Endothelial cell of umbilical vein (primary cell): ENCODE data around the gene IQSEC2. TPM values are rescaled to one million over a fixed set of nuclear protein-coding genes. Genes with fewer than 3 reads are reported as not detected.

Experiments
- BruUV-seq: library from RNA; stranded (reverse); fragments of 400-500 nt; replicated peaks from 2 replicates; lab custom pipeline; 2021; lab: Mats Ljungman, UMichigan
- CTCF ChIA-PET: fragments of 300-600, 350-600 bp; sonication (Branson Sonifier 250); formaldehyde crosslinking; loops from one replicate; lab custom pipeline; 2021; ENCODE audit warnings: antibody characterized with exemption, inconsistent platforms; lab: Charles Lee
- POLR2A ChIA-PET: fragments of 300-600, 350-600 bp; sonication (Branson Sonifier 250); formaldehyde crosslinking; loops from one replicate; lab custom pipeline; 2021; ENCODE audit warnings: antibody characterized with exemption, inconsistent platforms; lab: Charles Lee
- DNase-seq: peaks from one replicate; pipeline ENCODE4 v3.0.0-alpha.2; 2011; ENCODE audit warnings: low read depth, low spot score
- FAIRE-seq: peaks from 2 replicates; lab custom pipeline; 2011; peaks lifted over from hg19 to GRCh38; lab: Jason Lieb, UNC
- H2AFZ ChIP-seq: 2 replicates; pipeline ENCODE4 v1.6.0; 2012; ENCODE audit warnings: low read depth, low read length, control low read depth, inconsistent platforms
- H3K27ac ChIP-seq: 2 replicates; pipeline ENCODE4 v1.5.1; 2011; ENCODE audit warnings: low read depth, mild to moderate bottlenecking, control low read depth, low read length, moderate library complexity; ENCODE audit not compliant: insufficient read depth
- H3K27me3 ChIP-seq, 2 experiments: 2 replicates each; pipeline versions ENCODE4 v1.6.0 to v1.6.1; 2011; ENCODE audit warnings: low read length in 2 of 2, mixed read lengths in 1 of 2; ENCODE audit not compliant: control insufficient read depth in 2 of 2, insufficient read depth in 2 of 2
- H3K36me3 ChIP-seq, 2 experiments: 2 replicates in 1 of 2; 3 replicates in 1 of 2; pipeline ENCODE4 v1.5.1; 2011; ENCODE audit warnings: low read length in 2 of 2, mild to moderate bottlenecking in 1 of 2, moderate library complexity in 1 of 2; ENCODE audit not compliant: control insufficient read depth in 2 of 2, insufficient read depth in 2 of 2; ENCODE audit errors: extremely low read depth in 1 of 2
- H3K4me1 ChIP-seq: 3 replicates; pipeline ENCODE4 v1.5.1; 2011; ENCODE audit warnings: mild to moderate bottlenecking, low read length; ENCODE audit not compliant: control insufficient read depth, insufficient read depth; ENCODE audit errors: extremely low read depth
- H3K4me2 ChIP-seq: 2 replicates; pipeline ENCODE4 v1.6.1; 2011; ENCODE audit warnings: low read length, control low read depth, mixed read lengths; ENCODE audit not compliant: insufficient read depth
- H3K4me3 ChIP-seq, 3 experiments: fragments of 200-600 bp in 1 of 3; sonication (generic), shearing (Covaris generic) in 1 of 3; replicated peaks in 1 of 3; 2 replicates each; pipeline ENCODE4 v1.5.1; 2011 to 2016; ENCODE audit warnings: control low read depth in 3 of 3, low read length in 3 of 3, mild to moderate bottlenecking in 2 of 3, inconsistent platforms in 1 of 3, low read depth in 1 of 3, moderate library complexity in 1 of 3; ENCODE audit not compliant: insufficient read depth in 1 of 3
- H3K79me2 ChIP-seq: 2 replicates; pipeline ENCODE4 v1.6.0; 2012; ENCODE audit warnings: low read length, inconsistent platforms; ENCODE audit not compliant: control insufficient read depth, insufficient read depth
- H3K9ac ChIP-seq: replicated peaks from 2 replicates; pipeline ENCODE3; 2011; ENCODE audit warnings: low read length, control low read depth; ENCODE audit not compliant: insufficient read depth; ENCODE audit errors: extremely low read depth
- H3K9me1 ChIP-seq: replicated peaks from 3 replicates; pipeline ENCODE4 v1.6.0; 2011; ENCODE audit warnings: mild to moderate bottlenecking, low read length; ENCODE audit not compliant: control insufficient read depth, insufficient read depth; ENCODE audit errors: extremely low read depth
- H3K9me3 ChIP-seq: replicated peaks from 2 replicates; pipeline ENCODE4 v1.5.1; 2012; ENCODE audit warnings: low read length, inconsistent platforms; ENCODE audit not compliant: control insufficient read depth, insufficient read depth
- H4K20me1 ChIP-seq: replicated peaks from 2 replicates; pipeline ENCODE3; 2011; ENCODE audit warnings: mild to moderate bottlenecking, low read length; ENCODE audit not compliant: control insufficient read depth, insufficient read depth; ENCODE audit errors: extremely low read depth
- CTCF ChIP-seq, 2 donors: IDR thresholded peaks; 1 replicate in 1 of 2; 2 replicates in 1 of 2; pipeline ENCODE4 v1.5.1; 2011; ENCODE audit warnings: low read length in 2 of 2, mild to moderate bottlenecking in 2 of 2, moderate library complexity in 2 of 2, control low read depth in 1 of 2, inconsistent platforms in 1 of 2, low read depth in 1 of 2; ENCODE audit not compliant: insufficient read depth in 1 of 2; ENCODE audit errors: extremely low read depth in 1 of 2
- EZH2 ChIP-seq: IDR thresholded peaks from 2 replicates; pipeline ENCODE4 v1.6.1; 2012; ENCODE audit warnings: borderline replicate concordance, low read depth, mild to moderate bottlenecking, moderate library complexity, low read length, inconsistent platforms; ENCODE audit not compliant: severe bottlenecking
- FOS ChIP-seq: IDR thresholded peaks from 2 replicates; pipeline ENCODE4 v1.6.1; 2011; ENCODE audit warnings: mild to moderate bottlenecking, low read length, moderate library complexity, borderline replicate concordance; ENCODE audit not compliant: insufficient read depth
- GATA2 ChIP-seq: IDR thresholded peaks from 2 replicates; pipeline ENCODE4 v1.7.0; 2011; ENCODE audit warnings: low read depth, mild to moderate bottlenecking, moderate library complexity, mixed read lengths, low read length; ENCODE audit not compliant: insufficient read length, insufficient read depth
- JUN ChIP-seq: IDR thresholded peaks from 2 replicates; pipeline ENCODE4 v1.6.1; 2011; ENCODE audit warnings: borderline replicate concordance, low read depth; ENCODE audit not compliant: insufficient read length, insufficient read depth
- MYC ChIP-seq: IDR thresholded peaks from one replicate; pipeline ENCODE4 v1.6.1; 2011; ENCODE audit warnings: mild to moderate bottlenecking, low read depth, low read length
- POLR2A ChIP-seq: IDR thresholded peaks from 2 replicates; pipeline ENCODE4 v1.6.1; 2012; ENCODE audit warnings: low read depth, mild to moderate bottlenecking, control low read depth, low read length
- POLR2AphosphoS5 ChIP-seq: IDR thresholded peaks from 2 replicates; pipeline ENCODE4 v1.6.1; 2012; ENCODE audit warnings: low read depth, mild to moderate bottlenecking, control low read depth, low read length, moderate library complexity; ENCODE audit not compliant: insufficient read depth
- dilution Hi-C: fragments of 300-500 bp; cut with MboI; formaldehyde crosslinking; loops from one replicate; pipeline ENCODE4 v1.15.0; 2019; ENCODE audit warnings: low sequenced_read_pairs; ENCODE audit not compliant: extremely low pct_ligation_motif_present
- intact Hi-C: fragments of 100-400 bp; cut with micrococcal nuclease; formaldehyde crosslinking; loops from one replicate; pipeline ENCODE4 v1.10.0; 2022
- polyA plus RNA-seq, 4 experiments: library from polyadenylated mRNA; depleted of rRNA in 3 of 4; stranded (reverse) in 3 of 4; unstranded in 1 of 4; fragments of >200 nt; gene quantifications; 2 replicates each; pipeline versions ENCODE4 v1.2.1 to v1.2.3, GENCODE V29; 2011 to 2012; ENCODE audit warnings: missing spikeins in 1 of 4
- total RNA-seq: library from RNA; stranded (reverse); gene quantifications from 2 replicates; pipeline ENCODE4 v1.2.3, GENCODE V29; 2021
- TF ChIP-seq, protein P1 (sequence below): IDR thresholded peaks from 2 replicates; pipeline ENCODE4 v1.6.1; 2011; ENCODE audit not compliant: insufficient read depth, insufficient read length

IQSEC2 gene
- total and polyA plus RNA-seq, 2 donors (not counting 3 experiments of a cell fraction or from before 2014, with no cell fraction given) = 5.4 to 9.9 TPM

- no peak overlapping the region for H3K9ac ChIP-seq
- intact Hi-C loops (loop anchor here (1.0 kb wide), 1 partner anchor 46 kb away; no protein-coding TSS in a partner anchor), dilution Hi-C loops (no loop called here)
- no peaks in the 10 kb centered on the region for H3K27me3 ChIP-seq
- H3K9me3 ChIP-seq = no peaks in the 10 kb centered on the region
- H3K4me2 ChIP-seq = no peak overlapping the region
- no peak overlapping the region for H3K27ac ChIP-seq
- DNase-seq (peak; percentile 35), FAIRE-seq (peak; percentile 98)
- POLR2A ChIA-PET = no interaction called here
- H3K36me3 ChIP-seq = no peaks in the 10 kb centered on the region
- H3K79me2 ChIP-seq = no peaks in the 10 kb centered on the region
- no peak overlapping the region for H3K4me3 ChIP-seq
- H3K9me1 ChIP-seq = no peaks in the 10 kb centered on the region
- no peak overlapping the region for H2AFZ ChIP-seq
- TF ChIP-seq MYC (no peak), CTCF (IDR thresholded peaks at IDR 0.05; ENCODE audit: extremely low read depth in 1 of 2, insufficient read depth in 1 of 2, low read depth in 1 of 2, low read length in 2 of 2) (peak; percentile 66 to 78), EZH2 (no peak)
- CTCF ChIA-PET = interaction anchor here (0.6 to 7.5 kb wide), 8 partner anchors 9 to 161 kb away, joined by 3 to 45 read pairs (median 6); no protein-coding TSS in a partner anchor
- peaks cover 19% of the 10 kb centered on the region for H3K4me1 ChIP-seq
- H4K20me1 ChIP-seq = no peaks in the 10 kb centered on the region
- no TSS peak for BruUV-seq
These were observed 3.5 kb upstream of the IQSEC2 start for GRCh38 chrX:53284684-53285447.

- no peak overlapping the region for H2AFZ ChIP-seq
- no peaks in the 10 kb centered on the region for H3K9me3 ChIP-seq
- intact Hi-C loops (no loop called here), dilution Hi-C loops (no loop called here)
- no peaks in the 10 kb centered on the region for H3K36me3 ChIP-seq
- no peaks in the 10 kb centered on the region for H3K27me3 ChIP-seq
- TF ChIP-seq FOS (no peak), CTCF (IDR thresholded peaks at IDR 0.05; ENCODE audit: extremely low read depth in 1 of 2, insufficient read depth in 1 of 2, low read depth in 1 of 2, low read length in 2 of 2) (no peak), EZH2 (no peak), GATA2 (no peak), POLR2A (no peak), JUN (no peak), POLR2AphosphoS5 (no peak), MYC (no peak)
- TF ChIP-seq, protein P1, sequence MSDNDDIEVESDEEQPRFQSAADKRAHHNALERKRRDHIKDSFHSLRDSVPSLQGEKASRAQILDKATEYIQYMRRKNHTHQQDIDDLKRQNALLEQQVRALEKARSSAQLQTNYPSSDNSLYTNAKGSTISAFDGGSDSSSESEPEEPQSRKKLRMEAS = no peak
- POLR2A ChIA-PET = no interaction called here
- no peak overlapping the region for H3K4me3 ChIP-seq
- no peaks in the 10 kb centered on the region for H4K20me1 ChIP-seq
- DNase-seq (no peak), FAIRE-seq (no peak)
- H3K4me1 ChIP-seq = peaks cover 19% of the 10 kb centered on the region
- H3K4me2 ChIP-seq = no peak overlapping the region
- no TSS peak for BruUV-seq
- CTCF ChIA-PET = interaction anchor here (0.6 to 7.5 kb wide), 10 partner anchors 10 to 199 kb away, joined by 3 to 45 read pairs (median 4); no protein-coding TSS in a partner anchor
- H3K9ac ChIP-seq = no peak overlapping the region
- H3K79me2 ChIP-seq = no peaks in the 10 kb centered on the region
- no peaks in the 10 kb centered on the region for H3K9me1 ChIP-seq
- H3K27ac ChIP-seq = no peak overlapping the region
These were observed 2.2 kb upstream of the IQSEC2 start for GRCh38 chrX:53283567-53283966.
